Psoas muscle (tissue), 8 donors: ENCODE measurements around the gene TRPM3. TPM values are rescaled to one million over a fixed set of nuclear protein-coding genes. Genes with fewer than 3 reads are reported as not detected.

Experiments used
- ATAC-seq, 4 donors: fragments of 200-7000 bp; cut with Tn5 transposase; one replicate each; pipeline ENCODE4 v1.9.1; 2020; ENCODE audit warnings: moderate library complexity in 3 of 4, mild to moderate bottlenecking in 2 of 4
- DNase-seq, 2 donors: peaks; one replicate each; pipeline ENCODE4 v3.0.0-alpha.2; 2020
- H3K27ac ChIP-seq: fragments of 200-600 bp; one replicate; pipeline ENCODE4 v1.8.0; 2022
- H3K27me3 ChIP-seq, 3 donors: fragments of 200-600 bp in 1 of 3; one replicate each; pipeline versions ENCODE4 v1.6.1 to v1.8.0; 2013 to 2022; ENCODE audit warnings: low read length in 2 of 3, mild to moderate bottlenecking in 2 of 3, moderate library complexity in 1 of 3; ENCODE audit not compliant: insufficient read depth in 3 of 3
- H3K36me3 ChIP-seq, 2 donors: fragments of 200-600 bp in 1 of 2; one replicate each; pipeline versions ENCODE4 v1.6.1 to v1.8.0; 2013 to 2022; ENCODE audit warnings: low read depth in 1 of 2, mild to moderate bottlenecking in 1 of 2, moderate library complexity in 1 of 2; ENCODE audit not compliant: insufficient read depth in 1 of 2
- H3K4me1 ChIP-seq: fragments of 200-600 bp; one replicate; pipeline ENCODE4 v1.8.0; 2022
- H3K4me3 ChIP-seq: fragments of 200-600 bp; one replicate; pipeline ENCODE4 v1.8.0; 2022; ENCODE audit warnings: mild to moderate bottlenecking
- H3K9me3 ChIP-seq: fragments of 200-600 bp; one replicate; pipeline ENCODE4 v1.8.0; 2022
- WGBS, 3 donors: extraction: QIAGEN DNeasy Blood & Tissue Kit; methylation state at CpG; one replicate each; pipeline versions ENCODE4 v1.1.6 to v1.1.7; 2013; 5-methylcytosine and 5-hydroxymethylcytosine counted together
- intact Hi-C, 2 donors: fragments of 100-400 bp; cut with DNase I; formaldehyde crosslinking; loops; one replicate each; pipeline versions ENCODE4 v1.11.0 to v1.14.2; 2022
- polyA plus RNA-seq, 3 donors: library from polyadenylated mRNA; stranded (reverse); fragments of 200-250 nt; gene quantifications; one replicate each; pipeline ENCODE4 v1.2.3, GENCODE V29; 2013
- total RNA-seq, 4 donors: library from RNA; stranded (reverse); fragmentation: NEBNext Ultra II Directional in 2 of 4; extraction: Animal tissue kit (Norgen Biotek cat#: 25700) in 2 of 4; gene quantifications; one replicate each; pipeline versions ENCODE4 v1.2.1 to v1.2.4, GENCODE V29; 2021 to 2023
- TF ChIP-seq, protein P1 (sequence below): fragments of 200-600 bp; IDR thresholded peaks from one replicate; pipeline ENCODE4 v1.8.0; 2022; ENCODE audit warnings: antibody characterized with exemption
- donor health status: healthy with polysubstance abuse.
- donor health status: DM: no; HTN: no; CAD: no; lungs with moderate emphysema.
- donor health status: Bipolar disorder and iron deficiency.
- donor health status: healthy.
- donor health status: DM: yes; HTN: yes; CAD: no.
- donor health status: DM: no; HTN: no; CAD: no.
- donor health status: DM: no; HTN: no; CAD: no.
- donor health status: DM: yes; HTN: yes; CAD: no.

TRPM3 gene
- total and polyA plus RNA-seq, 7 donors = 0.01 to 0.16 (median 0.06) TPM; not detected in 3

DNA sequence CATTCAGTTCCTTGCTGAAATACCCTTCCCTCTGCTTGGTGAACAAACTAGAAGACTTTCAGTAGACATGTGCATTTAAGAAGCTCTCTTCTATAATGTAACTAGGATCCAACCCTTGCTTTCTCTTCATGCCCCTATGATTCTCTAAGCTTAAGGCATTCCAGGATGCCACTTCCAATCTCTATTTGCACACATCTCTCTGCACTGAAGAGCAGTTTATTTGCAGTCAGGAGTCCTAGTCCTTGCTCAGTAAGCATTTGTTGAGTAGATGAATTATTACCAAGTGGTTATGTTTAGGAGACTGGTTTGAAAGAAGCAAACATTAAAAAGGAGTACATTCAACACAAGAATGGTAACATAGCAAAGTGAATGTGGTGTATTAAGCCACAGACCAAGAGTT, 432.7 kb downstream of the TRPM3 start:
- intact Hi-C loops = no loop called here
- H3K27ac ChIP-seq = no peak overlapping the region
- H3K36me3 ChIP-seq = no peaks in the 10 kb centered on the region
- ATAC-seq (no peak), DNase-seq (no peak)
- no peaks in the 10 kb centered on the region for H3K4me1 ChIP-seq
- no peaks in the 10 kb centered on the region for H3K27me3 ChIP-seq
- TF ChIP-seq, protein P1, sequence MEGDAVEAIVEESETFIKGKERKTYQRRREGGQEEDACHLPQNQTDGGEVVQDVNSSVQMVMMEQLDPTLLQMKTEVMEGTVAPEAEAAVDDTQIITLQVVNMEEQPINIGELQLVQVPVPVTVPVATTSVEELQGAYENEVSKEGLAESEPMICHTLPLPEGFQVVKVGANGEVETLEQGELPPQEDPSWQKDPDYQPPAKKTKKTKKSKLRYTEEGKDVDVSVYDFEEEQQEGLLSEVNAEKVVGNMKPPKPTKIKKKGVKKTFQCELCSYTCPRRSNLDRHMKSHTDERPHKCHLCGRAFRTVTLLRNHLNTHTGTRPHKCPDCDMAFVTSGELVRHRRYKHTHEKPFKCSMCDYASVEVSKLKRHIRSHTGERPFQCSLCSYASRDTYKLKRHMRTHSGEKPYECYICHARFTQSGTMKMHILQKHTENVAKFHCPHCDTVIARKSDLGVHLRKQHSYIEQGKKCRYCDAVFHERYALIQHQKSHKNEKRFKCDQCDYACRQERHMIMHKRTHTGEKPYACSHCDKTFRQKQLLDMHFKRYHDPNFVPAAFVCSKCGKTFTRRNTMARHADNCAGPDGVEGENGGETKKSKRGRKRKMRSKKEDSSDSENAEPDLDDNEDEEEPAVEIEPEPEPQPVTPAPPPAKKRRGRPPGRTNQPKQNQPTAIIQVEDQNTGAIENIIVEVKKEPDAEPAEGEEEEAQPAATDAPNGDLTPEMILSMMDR = no peak
- no peak overlapping the region for H3K4me3 ChIP-seq
- no peaks in the 10 kb centered on the region for H3K9me3 ChIP-seq

DNA sequence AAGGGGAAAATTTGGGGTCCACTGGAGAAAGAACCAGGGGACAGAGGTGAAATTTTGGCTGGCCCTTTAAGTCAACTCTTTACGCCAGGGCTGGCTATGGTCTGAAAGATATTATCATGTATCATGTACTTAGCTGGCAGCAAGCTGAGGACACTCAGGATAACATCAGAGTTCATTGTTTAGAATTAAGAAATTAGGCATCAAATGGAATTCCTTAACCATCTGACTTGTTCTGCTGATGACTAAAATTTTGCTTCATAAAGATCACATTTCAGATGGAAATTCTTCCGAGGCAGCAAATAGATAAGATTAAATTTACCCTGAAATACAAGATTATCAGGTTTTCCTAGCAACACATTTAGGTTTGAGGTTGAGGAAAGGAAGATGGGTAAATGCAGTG, 437.6 kb downstream of the TRPM3 start:
- 55 to 69% (median 55%) methylated on average over 2 of the region's 2 CpGs for WGBS, 3 donors
- no peak for ATAC-seq
- H3K27me3 ChIP-seq = no peaks in the 10 kb centered on the region
- TF ChIP-seq, protein P1 = no peak
- no peak for DNase-seq
- intact Hi-C loops = no loop called here
- no peaks in the 10 kb centered on the region for H3K9me3 ChIP-seq
- no peaks in the 10 kb centered on the region for H3K36me3 ChIP-seq
- H3K4me3 ChIP-seq = no peak overlapping the region
- H3K27ac ChIP-seq = no peak overlapping the region
- no peaks in the 10 kb centered on the region for H3K4me1 ChIP-seq

DNA sequence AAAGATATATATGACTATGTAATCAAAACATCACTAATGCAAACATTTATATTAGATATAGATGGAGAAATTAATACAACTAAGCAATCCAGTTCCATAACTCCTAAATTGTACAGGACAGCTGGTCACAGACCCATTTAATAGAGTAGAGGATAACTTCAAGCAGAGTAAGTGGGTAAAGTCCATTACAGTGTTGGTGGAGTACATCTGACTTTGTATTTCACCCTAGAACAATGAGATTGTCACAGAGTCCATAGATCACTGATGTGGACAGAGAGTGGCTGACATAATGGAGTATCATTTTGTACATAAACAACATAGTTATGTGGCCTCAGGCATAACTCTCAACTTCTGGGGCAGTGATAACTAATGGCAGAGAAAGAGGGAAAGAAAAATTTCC, 439.1 kb downstream of the TRPM3 start:
- H3K27me3 ChIP-seq = no peaks in the 10 kb centered on the region
- ATAC-seq = no peak
- TF ChIP-seq, protein P1 = no peak

DNA sequence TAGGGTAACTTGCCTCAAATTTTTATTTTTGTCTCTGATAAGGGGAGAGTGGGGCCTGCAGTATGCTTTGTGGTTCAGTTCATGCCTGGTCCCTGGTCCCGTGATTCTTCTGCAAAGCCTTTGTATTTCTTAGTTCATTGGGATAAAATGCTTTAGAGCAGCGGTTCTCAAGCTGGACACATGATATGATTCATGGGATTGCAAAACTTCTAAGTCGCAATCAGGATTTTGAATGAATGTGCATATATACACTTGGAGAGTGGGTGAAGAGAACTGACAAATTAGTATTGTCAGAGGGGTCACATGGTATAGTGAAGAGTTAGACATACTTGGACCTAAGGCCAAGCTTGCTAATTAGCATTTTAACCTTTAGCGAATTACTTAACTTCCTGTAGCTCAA, 441.6 kb downstream of the TRPM3 start:
- Histone ChIP-seq H3K27ac (no peak overlapping the region), H3K4me1 (no peaks in the 10 kb centered on the region), H3K9me3 (no peaks in the 10 kb centered on the region), H3K4me3 (no peak overlapping the region), H3K36me3 (no peaks in the 10 kb centered on the region), H3K27me3 (no peaks in the 10 kb centered on the region)
- intact Hi-C loops = no loop called here
- TF ChIP-seq, protein P1 = no peak
- DNase-seq (no peak), ATAC-seq (no peak)
- WGBS, 3 donors = 87 to 92% (median 87%) methylated on average over 4 of the region's 4 CpGs

More for the DNA sequence above, 439.1 kb downstream of the TRPM3 start:
- H3K9me3 ChIP-seq = no peaks in the 10 kb centered on the region
- intact Hi-C loops = no loop called here
- no peak for DNase-seq
- H3K4me3 ChIP-seq = no peak overlapping the region
- no peaks in the 10 kb centered on the region for H3K4me1 ChIP-seq
- H3K36me3 ChIP-seq = no peaks in the 10 kb centered on the region
- H3K27ac ChIP-seq = no peak overlapping the region

DNA sequence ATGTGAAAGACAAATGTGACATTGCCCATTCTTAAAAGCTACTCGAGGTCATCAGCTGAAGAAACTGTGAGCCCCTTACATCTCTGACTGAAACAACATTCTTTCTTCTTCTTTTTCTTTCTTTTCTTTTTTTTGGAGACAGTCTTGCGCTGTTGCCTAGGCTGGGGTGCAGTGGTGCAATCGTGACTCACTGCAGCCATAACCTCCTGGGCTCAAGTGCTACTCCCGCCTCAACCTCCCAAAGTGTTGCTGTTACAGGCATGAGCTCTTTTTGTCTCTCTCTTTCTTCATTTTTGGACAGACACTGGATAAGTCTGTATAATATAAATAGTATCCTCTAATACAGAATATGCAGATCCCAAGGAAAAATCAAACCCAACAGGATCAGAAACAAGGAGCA, 443.3 kb downstream of the TRPM3 start:
- Histone ChIP-seq H3K27ac (no peak overlapping the region), H3K36me3 (no peaks in the 10 kb centered on the region), H3K27me3 (no peaks in the 10 kb centered on the region), H3K4me3 (no peak overlapping the region), H3K4me1 (no peaks in the 10 kb centered on the region), H3K9me3 (no peaks in the 10 kb centered on the region)
- TF ChIP-seq, protein P1 = no peak
- DNase-seq = no peak
- WGBS, 3 donors = 83 to 86% (median 85%) methylated on average over 4 of the region's 4 CpGs
- intact Hi-C loops = no loop called here
- no peak for ATAC-seq
